Neural progenitor cell (in vitro differentiated cells): ENCODE measurements around the gene DAW1. TPM values are rescaled to one million over a fixed set of nuclear protein-coding genes. Genes with fewer than 3 reads are reported as not detected.

Experiments
- DNase-seq: peaks from one replicate; pipeline ENCODE4 v3.0.0-alpha.2; 2016; ENCODE audit warnings: low spot score
- H2AFZ ChIP-seq: fragments of 200-600 bp; sonication (generic); replicated peaks from 2 replicates; pipeline ENCODE4 v1.6.1; 2016; ENCODE audit warnings: antibody characterized with exemption
- H3F3A ChIP-seq: fragments of 200-600 bp; sonication (generic); 2 replicates; pipeline ENCODE4 v1.6.1; 2016; ENCODE audit warnings: antibody characterized with exemption, low read depth
- H3K27ac ChIP-seq: fragments of 200-600 bp; sonication (generic); 2 replicates; pipeline ENCODE4 v1.5.1; 2016; ENCODE audit warnings: mild to moderate bottlenecking
- H3K27me3 ChIP-seq: fragments of 200-600 bp; sonication (generic); 2 replicates; pipeline ENCODE4 v1.6.1; 2016; ENCODE audit warnings: mild to moderate bottlenecking, moderate library complexity
- H3K36me3 ChIP-seq: fragments of 200-600 bp; sonication (generic); 2 replicates; pipeline ENCODE4 v1.5.1; 2016
- H3K4me1 ChIP-seq: fragments of 200-600 bp; sonication (generic); 2 replicates; pipeline ENCODE4 v1.6.1; 2016; ENCODE audit warnings: mixed run types
- H3K4me2 ChIP-seq: fragments of 200-600 bp; sonication (generic); 2 replicates; pipeline ENCODE4 v1.6.1; 2016
- H3K4me3 ChIP-seq: fragments of 200-600 bp; sonication (generic); 2 replicates; pipeline ENCODE4 v1.5.1; 2016
- H3K79me2 ChIP-seq: fragments of 200-600 bp; sonication (generic); 2 replicates; pipeline ENCODE4 v1.6.1; 2016; ENCODE audit warnings: low read depth
- H3K9ac ChIP-seq: fragments of 200-600 bp; sonication (generic); 2 replicates; pipeline ENCODE4 v1.6.1; 2016
- H3K9me3 ChIP-seq: fragments of 200-600 bp; sonication (generic); 2 replicates; pipeline ENCODE4 v1.5.1; 2016; ENCODE audit warnings: low read depth
- H4K20me1 ChIP-seq: fragments of 200-600 bp; sonication (generic); 2 replicates; pipeline ENCODE4 v1.6.1; 2016; ENCODE audit warnings: low read depth
- H3K27ac Mint-ChIP-seq: 3 replicates; pipeline ENCODE4 v1.8.0; 2021; ENCODE audit warnings: mixed read lengths
- H3K27me3 Mint-ChIP-seq: 2 replicates; pipeline ENCODE4 v1.8.0; 2022; ENCODE audit warnings: low read depth, mild to moderate bottlenecking, inconsistent platforms, moderate library complexity, mixed read lengths; ENCODE audit not compliant: insufficient read depth
- H3K36me3 Mint-ChIP-seq: 3 replicates; pipeline ENCODE4 v1.8.0; 2021; ENCODE audit warnings: mixed read lengths
- H3K4me1 Mint-ChIP-seq: 3 replicates; pipeline ENCODE4 v1.8.0; 2021; ENCODE audit warnings: mixed read lengths
- H3K4me3 Mint-ChIP-seq: 3 replicates; pipeline ENCODE4 v1.8.0; 2021; ENCODE audit warnings: mild to moderate bottlenecking, moderate library complexity, mixed read lengths
- H3K9me3 Mint-ChIP-seq: 3 replicates; pipeline ENCODE4 v1.8.0; 2020; ENCODE audit warnings: mixed read lengths
- CTCF ChIP-seq: fragments of 200-600 bp; sonication (generic); IDR thresholded peaks from 2 replicates; pipeline ENCODE4 v1.5.1; 2017; ENCODE audit warnings: antibody characterized with exemption, mild to moderate bottlenecking
- EZH2 ChIP-seq: fragments of 200-600 bp; sonication (generic); IDR thresholded peaks from 2 replicates; pipeline ENCODE4 v1.6.1; 2017; ENCODE audit warnings: antibody characterized with exemption, mild to moderate bottlenecking, moderate library complexity
- EZH2phosphoT487 ChIP-seq: fragments of 200-600 bp; sonication (generic); IDR thresholded peaks from 2 replicates; pipeline ENCODE4 v1.6.1; 2017; ENCODE audit warnings: antibody characterized with exemption
- total RNA-seq: library from RNA; depleted of rRNA; stranded (reverse); fragments of >200 nt; gene quantifications from 2 replicates; pipeline ENCODE4 v1.2.3, GENCODE V29; 2015; ENCODE audit warnings: low replicate concordance

The DAW1 gene
- total RNA-seq = not detected in 2 replicates

DNA sequence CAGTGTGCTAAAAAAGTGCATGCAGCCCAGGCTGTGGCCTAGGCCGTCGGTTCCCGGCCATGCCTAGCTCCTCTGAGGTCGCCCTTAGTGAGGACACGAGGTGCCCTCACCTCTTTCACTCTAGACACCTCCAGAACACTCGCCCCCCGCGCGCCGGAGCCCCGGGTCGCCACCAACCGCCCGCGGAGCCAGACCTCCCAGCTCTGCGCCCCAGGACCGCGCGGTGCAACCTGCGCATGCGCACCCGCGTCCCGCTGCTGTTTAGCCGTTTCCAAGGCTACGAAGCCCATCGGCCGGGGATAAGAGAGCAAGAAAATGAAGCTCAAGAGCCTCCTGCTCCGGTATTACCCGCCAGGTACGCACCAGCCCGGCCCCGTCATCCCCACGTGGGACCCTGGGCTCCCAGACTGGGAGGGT lies at the start of gene DAW1:
DAW1 (plus strand) TSS at position 257 of the 417 bp plus-strand sequence; CDS start at position 316, 59 bp downstream.
- Histone ChIP-seq H3K27ac (no peak within 1 kb of the TSS), H4K20me1 (no peaks in the 10 kb centered on the region), H3K9me3 (no peaks in the 10 kb centered on the region), H3K4me2 (no peak within 1 kb of the TSS), H3K9ac (no peak within 1 kb of the TSS), H3K4me3 (no peak within 1 kb of the TSS), H3K79me2 (no peaks in the 10 kb centered on the region), H3K27me3 (no peaks in the 10 kb centered on the region), H3K36me3 (no peaks in the 10 kb centered on the region), H3F3A (no peaks in the 10 kb centered on the region), H3K4me1 (no peaks in the 10 kb centered on the region), H2AFZ (no peak within 1 kb of the TSS)
- no peaks in the 10 kb centered on the region for H3K9me3 Mint-ChIP-seq
- no peak within 1 kb of the TSS for H3K27ac Mint-ChIP-seq
- peaks cover 7% of the 10 kb centered on the region for H3K27me3 Mint-ChIP-seq
- no peak for DNase-seq
- peaks cover under 1% of the 10 kb centered on the region for H3K4me1 Mint-ChIP-seq
- peak within 1 kb of the TSS; percentile 22 for H3K4me3 Mint-ChIP-seq
- TF ChIP-seq EZH2 = no peak
- TF ChIP-seq CTCF = no peak
- TF ChIP-seq EZH2phosphoT487 = no peak
- H3K36me3 Mint-ChIP-seq = no peaks in the 10 kb centered on the region

GRCh38 chr2:227822416-227823003 lies 48.9 kb upstream of the DAW1 start:
- Histone ChIP-seq H3K36me3 (no peaks in the 10 kb centered on the region), H3K27me3 (no peaks in the 10 kb centered on the region), H3K9ac (no peak overlapping the region), H3K4me1 (no peaks in the 10 kb centered on the region), H3K27ac (no peak overlapping the region), H3K79me2 (no peaks in the 10 kb centered on the region), H3K4me3 (no peak overlapping the region), H3K4me2 (no peak overlapping the region), H4K20me1 (no peaks in the 10 kb centered on the region), H3K9me3 (no peaks in the 10 kb centered on the region), H3F3A (no peaks in the 10 kb centered on the region), H2AFZ (no peak overlapping the region)
- Mint-ChIP-seq H3K27ac (no peak overlapping the region), H3K36me3 (no peaks in the 10 kb centered on the region), H3K27me3 (peaks cover 6% of the 10 kb centered on the region), H3K4me1 (no peaks in the 10 kb centered on the region), H3K9me3 (no peaks in the 10 kb centered on the region), H3K4me3 (no peak overlapping the region)
- DNase-seq = no peak
- TF ChIP-seq CTCF (no peak), EZH2 (no peak)

DNA sequence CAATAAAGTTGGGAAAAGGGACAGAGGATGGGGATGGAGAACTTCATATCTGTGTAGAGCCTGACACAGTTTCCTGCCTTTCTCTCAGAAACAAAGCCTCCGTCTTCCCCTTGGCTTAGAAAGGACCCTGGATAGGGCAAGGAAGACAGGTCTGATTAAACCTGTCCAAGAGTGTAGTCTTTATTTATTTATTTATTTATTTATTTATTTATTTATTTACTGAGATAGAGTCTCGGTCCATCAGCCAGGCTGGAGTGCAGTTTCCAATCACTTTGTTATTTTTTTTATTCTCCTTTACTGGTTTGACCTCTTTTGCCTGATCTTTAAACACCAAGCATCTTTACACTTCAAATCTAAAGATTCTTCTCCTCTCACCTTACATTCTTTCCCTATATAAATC lies 47.5 kb upstream of the DAW1 start:
- H3K27me3 ChIP-seq = no peaks in the 10 kb centered on the region
- no peaks in the 10 kb centered on the region for H3K9me3 Mint-ChIP-seq
- no peaks in the 10 kb centered on the region for H3K9me3 ChIP-seq
- H3K9ac ChIP-seq = no peak overlapping the region
- no peak overlapping the region for H2AFZ ChIP-seq
- no peak overlapping the region for H3K4me2 ChIP-seq
- peaks cover 6% of the 10 kb centered on the region for H3K27me3 Mint-ChIP-seq
- H3K36me3 Mint-ChIP-seq = no peaks in the 10 kb centered on the region
- no peaks in the 10 kb centered on the region for H3K4me1 Mint-ChIP-seq
- H3K4me1 ChIP-seq = no peaks in the 10 kb centered on the region
- no peak overlapping the region for H3K4me3 Mint-ChIP-seq
- no peaks in the 10 kb centered on the region for H4K20me1 ChIP-seq
- no peak for TF ChIP-seq EZH2phosphoT487
- no peak for TF ChIP-seq CTCF
- no peak for TF ChIP-seq EZH2
- no peaks in the 10 kb centered on the region for H3K36me3 ChIP-seq
- H3K4me3 ChIP-seq = no peak overlapping the region
- H3F3A ChIP-seq = no peaks in the 10 kb centered on the region
- H3K79me2 ChIP-seq = no peaks in the 10 kb centered on the region
- no peak for DNase-seq
- no peak overlapping the region for H3K27ac Mint-ChIP-seq
- no peak overlapping the region for H3K27ac ChIP-seq
